Hippocampal formation (tissue), 2 donors: ENCODE measurements around the gene ROBO2.

Experiments used
- DNase-seq, 2 donors: peaks; one replicate each; lab custom pipeline; 2025; lab: John Stamatoyannopoulos, UW

Gene ROBO2

DNA sequence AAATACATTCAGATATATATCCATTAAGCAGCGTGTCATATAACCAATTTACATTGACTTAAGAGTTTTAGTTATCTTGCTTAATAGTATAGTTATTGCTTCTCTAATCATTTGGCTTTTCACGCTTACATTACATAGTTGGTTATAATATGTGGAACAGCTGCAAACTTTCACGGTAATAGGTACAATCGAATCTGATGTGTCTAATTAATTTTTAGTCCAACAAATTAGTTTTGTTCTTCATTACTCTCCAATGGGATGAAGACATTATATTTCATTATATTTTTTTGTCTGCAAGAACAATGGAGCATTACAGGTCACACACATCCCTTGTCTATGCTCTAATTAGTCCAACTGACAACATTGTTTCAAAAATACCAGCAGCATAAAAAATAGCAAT is 546.3 kb downstream of the ROBO2 start:
- DNase-seq = no peak

DNA sequence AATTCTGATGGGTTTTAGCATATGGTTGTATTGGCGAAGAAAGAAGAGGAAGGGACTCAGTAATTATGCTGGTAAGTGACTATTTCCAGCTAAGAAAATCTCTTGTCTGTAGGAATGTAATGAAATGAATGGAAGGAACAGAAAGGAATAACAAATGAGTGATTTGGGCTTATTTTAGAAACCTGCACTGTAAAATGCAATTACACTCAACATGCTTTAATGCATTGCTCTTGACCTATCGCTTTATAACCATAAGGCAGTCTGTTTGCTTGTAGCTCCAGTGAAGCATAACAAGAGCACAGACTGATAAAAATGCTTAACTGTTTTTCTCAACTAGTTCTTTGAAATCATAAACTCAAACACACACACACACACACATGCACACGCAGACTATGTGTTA is 549.0 kb downstream of the ROBO2 start:
- DNase-seq = no peak

DNA sequence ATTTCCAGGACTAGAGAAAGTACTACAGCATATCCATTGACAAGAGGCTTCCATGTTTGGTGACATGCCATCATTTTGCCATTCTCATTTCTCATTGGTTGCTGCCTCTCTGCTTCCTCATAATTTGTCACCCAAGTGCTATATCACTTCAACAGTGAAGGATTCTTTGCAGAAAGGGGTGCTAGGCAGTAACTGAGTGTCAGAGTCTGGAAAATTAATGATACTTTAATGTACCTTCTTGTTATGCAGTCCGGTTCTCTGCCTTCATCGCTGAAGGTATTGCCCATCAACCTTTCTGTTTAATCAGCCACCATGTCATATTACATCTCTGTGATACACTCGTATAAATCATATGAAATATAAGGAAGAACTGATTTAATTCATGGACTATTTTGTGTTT is 550.3 kb downstream of the ROBO2 start:
- DNase-seq = no peak

DNA sequence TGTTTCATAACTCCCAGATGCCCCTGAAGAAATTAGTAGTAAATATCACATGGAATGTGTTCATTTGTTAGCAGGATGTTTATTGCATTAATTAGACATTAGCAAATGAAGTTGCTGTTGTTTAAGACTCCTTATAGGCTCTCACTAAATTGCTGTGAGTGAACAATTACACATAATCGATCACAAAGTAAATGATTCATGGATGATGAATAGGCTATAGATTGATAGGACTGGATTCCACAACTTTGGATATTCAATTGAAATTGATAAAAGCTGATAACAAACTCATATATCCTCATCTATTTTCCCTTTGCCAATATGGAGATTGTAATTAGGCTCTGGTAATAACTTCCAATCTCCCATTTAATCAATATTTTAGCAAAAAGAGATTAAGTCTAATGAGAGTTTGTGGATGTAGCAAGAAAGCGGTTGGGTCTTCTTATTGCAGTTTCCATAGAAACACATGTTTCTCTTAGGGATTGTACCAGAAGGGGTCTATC is 555.5 kb downstream of the ROBO2 start:
- DNase-seq = no peak

DNA sequence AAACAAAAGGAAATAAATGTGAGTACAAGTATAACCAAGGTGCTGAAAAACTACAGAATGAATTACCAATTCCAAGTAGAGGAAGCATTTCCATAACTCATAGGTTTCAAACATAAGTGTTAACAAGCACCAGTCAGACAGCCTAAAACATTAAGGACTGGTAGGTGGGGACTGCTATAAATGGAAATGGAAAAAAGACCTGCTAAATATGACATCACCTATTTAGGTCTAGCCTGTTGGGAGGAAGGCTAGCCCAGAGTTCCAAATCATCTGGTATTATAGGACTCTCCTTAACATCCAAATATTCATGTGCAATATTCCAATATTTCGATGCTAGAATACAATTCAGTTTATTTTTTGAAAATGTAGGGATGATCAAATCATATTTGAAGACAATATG is 560.0 kb downstream of the ROBO2 start:
- DNase-seq = no peak

DNA sequence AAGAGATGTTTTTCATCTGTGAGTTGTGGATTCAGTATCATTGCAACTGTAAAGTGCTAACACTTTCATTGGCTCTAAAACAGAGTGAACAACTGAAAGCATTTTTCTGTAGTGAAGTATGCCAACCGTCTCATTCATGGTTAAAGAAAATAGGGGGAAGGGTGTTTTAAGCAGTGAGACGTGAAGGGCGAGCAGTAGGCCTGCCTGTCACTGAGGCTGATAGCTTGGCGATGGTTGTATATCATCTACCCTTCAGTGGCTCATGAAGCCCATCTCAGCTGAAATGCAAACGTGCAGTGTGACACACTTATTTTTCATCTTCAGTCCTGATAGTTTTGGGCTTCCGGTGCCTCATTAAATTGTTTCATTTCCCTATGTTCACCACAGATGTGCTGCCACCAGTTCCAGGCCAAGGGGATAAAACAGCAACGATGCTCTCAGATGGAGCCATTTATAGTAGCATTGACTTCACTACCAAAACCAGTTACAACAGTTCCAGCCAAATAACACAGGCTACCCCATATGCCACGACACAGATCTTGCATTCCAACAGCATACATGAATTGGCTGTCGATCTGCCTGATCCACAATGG is 562.0 kb downstream of the ROBO2 start:
- DNase-seq = no peak

DNA sequence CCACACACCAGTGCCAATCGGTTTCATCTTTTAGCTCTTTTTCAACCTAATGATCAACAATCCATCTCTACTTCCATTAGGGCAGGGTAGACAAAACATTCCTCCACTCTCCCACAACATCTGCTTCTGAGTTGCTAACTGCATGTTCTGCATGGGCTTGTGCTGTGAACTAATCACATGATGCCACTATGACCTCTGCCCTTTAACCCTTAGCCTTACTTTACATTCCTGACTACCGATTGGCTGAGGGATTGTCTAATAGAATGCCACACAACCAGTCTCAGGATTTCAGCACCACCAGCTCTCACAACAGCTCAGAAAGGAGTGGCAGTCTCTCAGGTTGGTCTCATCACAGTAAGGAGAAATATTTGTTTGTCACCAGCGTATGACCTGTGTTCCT is 562.8 kb downstream of the ROBO2 start:
- no peak for DNase-seq

DNA sequence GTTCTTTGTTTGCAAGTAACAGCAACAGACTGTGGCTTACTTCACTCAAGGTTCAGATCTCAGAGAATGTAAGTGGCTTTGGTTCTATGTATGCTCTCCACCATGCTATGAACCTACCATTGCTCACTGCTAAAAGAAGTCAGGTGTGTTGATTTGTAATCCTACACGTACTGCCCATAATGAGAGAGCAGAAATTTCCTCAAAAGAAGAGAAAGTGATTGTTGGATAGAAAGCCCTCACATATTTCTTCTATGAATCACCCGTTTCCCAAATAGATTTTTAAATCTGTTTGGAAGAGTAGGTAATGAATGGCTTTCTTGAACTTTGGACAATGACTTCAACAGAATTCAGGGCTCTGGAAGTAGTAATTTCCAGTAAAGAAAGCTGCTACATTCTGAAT is 565.4 kb downstream of the ROBO2 start:
- DNase-seq = no peak

DNA sequence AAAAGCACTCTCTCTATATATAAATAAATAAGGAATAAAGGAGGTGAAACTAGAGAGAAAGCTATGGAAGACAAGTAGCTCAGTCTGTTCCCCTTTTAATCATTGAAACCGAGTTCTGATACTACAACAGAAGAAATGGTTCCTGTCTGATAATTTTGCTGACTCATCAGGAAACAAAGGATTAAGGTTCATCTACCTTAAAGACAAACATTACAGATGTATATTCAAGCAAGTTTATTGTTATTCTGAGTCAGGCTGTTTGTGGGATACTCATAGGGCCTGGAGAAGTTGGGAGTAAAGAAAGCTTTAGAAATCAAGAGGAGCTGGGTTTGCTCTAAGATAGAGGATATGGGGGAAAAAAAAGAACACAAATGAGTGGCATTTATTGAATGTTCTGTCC is 566.0 kb downstream of the ROBO2 start:
- no peak for DNase-seq

DNA sequence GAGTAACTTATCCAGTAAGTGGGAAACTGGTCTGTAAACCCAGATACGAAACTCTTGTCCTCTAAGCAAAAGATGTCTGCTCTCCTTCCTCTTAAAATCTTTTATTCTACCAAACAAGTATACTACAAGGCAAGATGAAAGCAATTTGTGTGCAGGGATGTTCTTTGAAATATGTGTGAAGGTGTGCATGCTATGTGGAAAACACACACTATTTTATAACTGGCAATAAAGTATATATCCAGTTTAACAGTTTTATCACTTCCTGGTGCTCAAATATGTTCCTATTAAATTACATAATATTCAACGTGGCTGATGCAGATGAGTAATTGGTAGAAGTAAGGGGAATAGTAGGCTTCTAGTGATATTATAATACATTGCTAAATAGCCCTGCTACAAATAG is 566.5 kb downstream of the ROBO2 start:
- no peak for DNase-seq

DNA sequence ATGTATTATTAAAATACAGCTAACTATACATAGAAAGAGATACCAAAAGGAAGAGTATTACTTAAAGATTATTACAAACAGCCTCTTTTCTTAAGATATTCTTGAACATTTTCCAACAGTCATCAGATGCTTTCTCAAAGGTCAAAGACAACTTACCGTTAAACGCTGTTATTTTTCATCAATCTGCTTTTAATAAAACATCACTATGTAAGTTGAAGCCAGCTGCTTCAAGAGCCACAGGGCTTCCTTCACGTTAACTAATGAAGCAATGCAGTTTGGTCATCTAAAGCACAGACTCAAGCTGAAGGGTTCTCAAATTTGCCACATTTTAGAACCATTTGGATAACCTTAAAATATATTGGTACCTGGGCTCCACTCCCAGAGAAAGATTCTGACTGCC is 578.8 kb downstream of the ROBO2 start:
- DNase-seq = no peak

DNA sequence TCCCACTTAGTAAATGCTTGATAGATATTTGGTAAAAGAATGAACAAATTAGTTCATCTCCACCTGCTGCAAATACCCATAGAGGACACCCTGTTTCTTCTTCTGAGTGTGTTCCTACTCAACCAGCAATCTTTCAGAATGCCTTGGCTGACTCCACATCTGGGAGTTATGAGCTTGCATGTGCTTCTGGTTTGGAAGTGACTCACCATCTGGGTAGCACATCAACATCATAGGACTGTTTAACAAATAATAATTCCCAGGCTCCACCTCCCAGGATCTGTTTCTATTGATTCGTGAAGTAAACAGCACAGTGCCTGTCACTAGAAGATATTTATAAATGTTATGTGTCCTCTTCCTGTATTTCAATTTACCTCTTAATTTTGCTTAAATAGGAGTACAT is 580.1 kb downstream of the ROBO2 start:
- DNase-seq = no peak

DNA sequence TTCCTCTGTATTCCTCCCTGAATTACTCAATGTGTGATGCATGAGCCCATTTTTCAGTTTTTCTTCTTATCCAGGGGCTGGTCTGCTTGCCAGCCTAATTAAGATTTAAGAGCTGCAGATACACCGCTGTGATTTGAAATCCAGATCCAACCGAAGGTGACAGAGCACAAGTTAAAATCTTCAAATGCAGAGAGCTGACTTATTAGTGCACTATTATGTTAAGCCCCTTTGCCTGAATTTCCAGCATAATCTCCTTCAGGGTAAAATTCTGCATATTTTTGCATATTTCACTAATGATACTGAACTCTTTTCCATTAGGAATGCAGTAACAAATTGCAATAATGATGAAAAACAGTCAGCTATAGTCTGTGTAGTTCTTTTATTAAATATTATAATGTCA is 583.6 kb downstream of the ROBO2 start:
- DNase-seq = no peak

DNA sequence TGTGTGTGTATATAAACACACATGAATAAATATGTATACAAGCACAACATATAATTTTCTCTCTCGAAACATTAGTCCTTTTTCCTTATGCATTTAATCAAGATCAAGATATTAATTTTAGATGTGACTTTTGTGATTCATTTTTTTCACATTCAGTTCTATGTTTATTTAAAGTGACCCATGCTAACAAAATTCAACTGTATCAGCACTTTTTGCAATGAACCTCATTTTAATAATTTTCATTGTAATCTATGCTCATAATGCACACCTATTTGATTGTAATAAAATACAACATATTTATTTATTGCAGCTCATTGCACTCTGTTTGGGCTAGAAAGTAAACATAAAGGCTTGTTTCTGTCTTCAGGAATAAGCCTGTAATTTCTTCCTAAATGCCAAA is 586.3 kb downstream of the ROBO2 start:
- no peak for DNase-seq

DNA sequence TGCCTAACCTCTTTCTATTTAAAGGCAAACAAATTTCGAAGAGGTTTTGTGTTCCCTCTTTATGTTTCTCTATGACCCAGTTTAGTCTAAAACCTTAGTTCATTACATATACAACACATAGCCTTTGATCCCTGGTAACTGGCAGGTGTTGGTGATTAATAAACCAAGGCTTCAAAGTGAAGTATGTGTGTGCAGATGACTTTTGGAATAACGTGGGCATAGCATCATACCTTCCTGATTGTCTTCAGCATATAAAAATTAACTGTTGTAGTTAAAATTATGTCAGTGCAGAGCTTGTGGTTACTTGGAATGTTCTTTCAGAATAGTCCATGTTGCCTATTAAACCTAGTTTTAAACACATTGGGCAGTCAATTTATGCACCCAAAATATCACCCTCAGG is 608.3 kb downstream of the ROBO2 start:
- no peak for DNase-seq

DNA sequence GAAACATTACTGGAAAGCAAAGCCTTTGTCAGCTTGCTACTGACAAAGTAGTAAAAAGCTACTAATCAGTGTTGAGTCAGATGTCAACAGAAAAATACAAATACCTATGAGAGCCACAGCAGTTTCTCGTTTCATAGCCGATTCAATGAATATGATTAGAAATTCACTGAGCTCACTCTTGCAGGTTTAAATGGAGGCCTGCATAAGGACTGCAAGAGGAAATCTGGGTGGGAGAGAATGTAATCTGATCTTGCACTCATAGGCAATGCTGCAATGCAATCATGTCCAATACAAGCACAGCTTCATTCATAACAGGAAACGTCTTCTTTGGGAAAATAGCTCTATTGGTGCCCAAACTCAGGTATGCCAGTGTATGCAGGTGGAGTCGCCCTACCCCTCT is 608.8 kb downstream of the ROBO2 start:
- no peak for DNase-seq

DNA sequence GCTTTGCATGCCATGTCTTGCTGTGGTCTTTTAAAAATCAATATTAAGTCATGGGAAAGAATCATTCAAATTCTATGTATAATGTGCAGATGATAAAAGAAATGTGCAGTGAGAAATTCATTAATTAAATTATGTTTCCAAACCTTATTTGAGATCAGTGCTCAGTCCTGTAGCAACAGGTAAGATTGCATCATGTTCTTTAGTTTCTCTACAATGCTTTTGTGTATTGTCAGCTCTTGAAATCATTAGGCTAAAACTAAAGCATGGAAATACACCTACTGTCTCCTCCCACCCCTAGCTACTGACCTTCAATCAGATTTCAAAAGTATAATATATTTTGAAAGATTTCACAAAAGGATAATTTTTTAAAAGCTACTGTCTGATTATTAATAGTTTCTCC is 612.7 kb downstream of the ROBO2 start:
- DNase-seq = no peak

DNA sequence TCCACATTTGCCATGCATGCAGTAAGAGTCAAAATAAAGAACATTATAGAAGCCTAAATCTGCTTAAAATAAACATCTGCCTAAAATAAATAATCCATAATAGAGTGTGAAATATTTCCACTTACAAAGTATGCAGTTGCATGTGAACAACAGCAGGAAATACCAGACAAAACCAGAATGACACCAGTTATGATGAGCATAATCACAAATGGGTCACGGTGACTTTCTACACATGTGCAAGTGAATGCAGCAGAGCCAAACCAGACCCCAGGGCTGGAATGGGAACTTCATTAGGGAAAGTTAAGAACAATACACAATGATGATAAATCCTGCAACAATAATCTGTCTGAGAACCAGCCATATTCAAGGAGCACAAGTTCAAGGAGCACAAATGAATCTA is 615.5 kb downstream of the ROBO2 start:
- no peak for DNase-seq

DNA sequence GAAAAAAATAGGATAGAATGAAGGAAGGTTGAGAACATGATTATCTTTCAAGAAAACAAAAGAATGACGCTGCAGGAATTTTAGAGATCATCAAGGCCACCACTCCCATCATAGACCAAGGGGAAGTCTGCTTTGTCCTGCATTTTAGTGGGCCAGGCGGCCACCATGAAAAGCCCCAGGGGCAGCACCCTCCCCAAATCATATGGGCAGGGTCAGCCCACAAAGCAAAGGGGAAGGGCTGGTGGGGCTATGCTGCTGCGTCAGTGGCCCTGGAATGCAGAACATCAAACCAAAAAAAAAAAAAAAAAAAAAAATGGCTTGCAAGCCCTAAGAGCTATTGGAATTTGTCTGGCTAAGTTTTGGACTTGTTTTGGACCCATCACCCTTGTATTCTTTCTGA is 620.8 kb downstream of the ROBO2 start:
- DNase-seq = no peak

DNA sequence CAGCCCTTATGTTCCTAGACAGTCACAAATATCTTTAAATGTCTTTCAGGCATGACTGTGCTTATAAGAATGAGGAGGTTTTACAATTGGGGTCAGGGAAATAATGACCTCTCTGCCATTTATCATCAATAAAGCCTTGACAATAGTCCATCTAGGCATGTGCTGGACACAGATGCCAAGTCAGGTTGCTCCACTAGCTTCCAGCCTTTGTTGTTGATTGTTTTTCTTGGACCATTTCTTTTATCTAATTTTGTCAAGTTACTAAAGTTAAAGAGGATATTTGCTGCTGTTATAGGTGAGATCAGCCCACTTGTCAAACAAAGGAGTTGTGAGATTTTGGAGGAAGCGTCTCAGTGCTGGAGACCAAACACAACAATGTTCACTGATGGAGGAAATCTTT is 628.0 kb downstream of the ROBO2 start:
- DNase-seq = no peak

DNA sequence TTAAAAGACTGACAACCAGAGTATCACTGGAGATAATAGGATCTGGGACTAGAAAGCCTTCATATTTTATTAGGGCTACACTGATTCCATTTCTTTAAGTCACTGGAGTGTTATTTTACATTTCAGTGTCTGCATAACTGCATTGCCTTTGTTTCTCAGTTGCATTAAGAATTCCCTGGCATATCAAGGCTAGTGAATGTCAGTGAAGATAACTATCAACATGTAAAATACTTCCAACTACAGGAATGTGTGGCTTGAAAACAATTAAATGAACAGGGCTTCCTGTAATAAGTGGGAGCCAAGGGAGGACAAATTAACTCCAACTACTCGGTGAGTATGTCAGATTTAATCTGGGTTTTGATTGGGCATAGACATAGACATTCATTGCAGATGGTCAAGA is 628.5 kb downstream of the ROBO2 start:
- DNase-seq = no peak

DNA sequence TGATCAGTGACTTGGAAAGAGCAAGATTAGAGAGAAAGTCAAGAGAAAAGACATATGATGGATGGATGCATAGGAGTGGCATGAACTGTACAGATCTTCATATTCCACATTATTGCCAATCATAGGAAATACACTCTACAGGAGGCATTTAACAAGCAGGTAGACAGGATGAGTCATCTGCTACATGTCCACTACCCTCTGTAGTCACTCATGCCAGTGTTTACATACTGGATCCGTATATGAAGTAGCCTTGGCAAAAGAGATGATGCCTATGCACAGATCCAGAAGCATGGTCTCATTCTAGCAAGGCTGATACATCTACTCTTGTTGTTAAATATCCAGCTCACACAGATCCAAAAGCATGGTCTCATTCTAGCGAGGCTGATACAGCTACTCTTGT is 632.1 kb downstream of the ROBO2 start:
- DNase-seq = no peak

DNA sequence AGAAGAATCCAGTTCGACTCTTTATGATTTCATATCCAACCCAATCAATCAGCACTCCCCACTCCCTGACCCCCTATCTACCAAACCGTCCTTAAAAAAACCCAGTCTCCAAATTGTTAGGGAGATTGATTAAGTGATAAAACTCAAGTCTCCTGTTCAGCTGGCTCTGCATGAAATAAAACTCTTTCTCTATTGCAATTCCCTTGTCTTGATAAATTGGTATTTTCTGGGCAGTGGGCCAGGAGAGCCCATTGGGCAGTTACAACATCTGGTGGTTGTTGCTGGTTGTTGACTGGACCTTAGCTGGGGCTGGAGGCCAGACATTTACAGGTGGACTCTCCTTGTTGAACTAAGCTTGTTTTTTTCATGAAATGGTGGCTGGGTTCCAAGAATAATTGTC is 642.3 kb downstream of the ROBO2 start:
- DNase-seq = no peak

DNA sequence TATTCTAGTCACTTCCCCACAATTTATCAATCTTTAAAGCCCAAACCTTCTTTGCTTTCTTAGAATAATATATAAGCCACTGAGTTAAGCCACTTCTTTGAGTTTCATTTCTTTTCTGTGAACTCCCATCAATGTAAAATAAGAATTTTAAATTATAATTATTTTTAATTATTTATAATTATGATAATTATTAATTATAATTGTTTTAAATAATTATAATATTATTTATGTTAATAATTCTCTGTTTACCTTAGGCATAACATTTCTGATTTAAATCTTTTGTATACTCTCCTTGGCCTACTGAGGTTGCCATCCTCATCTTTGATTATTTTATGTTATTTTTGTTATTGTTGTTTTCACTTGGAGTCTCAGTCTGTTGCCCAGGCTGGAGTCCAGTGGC is 644.2 kb downstream of the ROBO2 start:
- no peak for DNase-seq

DNA sequence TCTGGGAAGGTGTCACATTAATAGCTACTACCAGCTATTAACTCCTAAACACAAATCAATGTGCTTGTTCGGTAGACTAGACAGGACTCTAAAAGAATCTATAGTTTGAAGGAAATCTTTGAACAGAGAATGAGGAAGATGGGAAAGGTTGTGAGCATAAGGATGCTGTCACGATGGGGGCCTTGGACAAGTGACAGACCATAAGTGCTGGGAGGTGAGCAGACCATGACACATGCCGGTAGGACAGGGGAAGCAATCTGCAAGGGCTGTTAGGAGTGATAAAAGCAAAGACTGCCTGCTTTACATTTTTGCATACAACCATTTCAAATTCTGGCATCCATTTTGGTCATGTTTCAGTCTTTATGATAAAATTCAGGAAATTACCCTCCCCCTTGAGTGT is 645.8 kb downstream of the ROBO2 start:
- DNase-seq = no peak
